Ovary (tissue), 3 donors: ENCODE measurements around the gene ADPRHL1.

ENCODE experiments used
- EP300 ChIP-seq: sonication (generic); formaldehyde crosslinking; IDR thresholded peaks from one replicate; pipeline ENCODE4 v1.6.1; 2017; ENCODE audit warnings: antibody characterized with exemption
- POLR2A ChIP-seq: fragments of 450-650 bp; IDR thresholded peaks from one replicate; pipeline ENCODE4 v1.6.1; 2017; ENCODE audit warnings: antibody characterized with exemption, mild to moderate bottlenecking, moderate library complexity
- TF ChIP-seq, protein P1 (sequence below), 3 donors: fragments of 450-650 bp in 2 of 3; fragments of 200-600 bp in 1 of 3; IDR thresholded peaks; one replicate each; pipeline versions ENCODE4 v1.5.1 to v1.8.0; 2016 to 2022; ENCODE audit warnings: antibody characterized with exemption in 3 of 3, mild to moderate bottlenecking in 1 of 3
- donor health status: DM: no; HTN: no; CAD: no.

DNA sequence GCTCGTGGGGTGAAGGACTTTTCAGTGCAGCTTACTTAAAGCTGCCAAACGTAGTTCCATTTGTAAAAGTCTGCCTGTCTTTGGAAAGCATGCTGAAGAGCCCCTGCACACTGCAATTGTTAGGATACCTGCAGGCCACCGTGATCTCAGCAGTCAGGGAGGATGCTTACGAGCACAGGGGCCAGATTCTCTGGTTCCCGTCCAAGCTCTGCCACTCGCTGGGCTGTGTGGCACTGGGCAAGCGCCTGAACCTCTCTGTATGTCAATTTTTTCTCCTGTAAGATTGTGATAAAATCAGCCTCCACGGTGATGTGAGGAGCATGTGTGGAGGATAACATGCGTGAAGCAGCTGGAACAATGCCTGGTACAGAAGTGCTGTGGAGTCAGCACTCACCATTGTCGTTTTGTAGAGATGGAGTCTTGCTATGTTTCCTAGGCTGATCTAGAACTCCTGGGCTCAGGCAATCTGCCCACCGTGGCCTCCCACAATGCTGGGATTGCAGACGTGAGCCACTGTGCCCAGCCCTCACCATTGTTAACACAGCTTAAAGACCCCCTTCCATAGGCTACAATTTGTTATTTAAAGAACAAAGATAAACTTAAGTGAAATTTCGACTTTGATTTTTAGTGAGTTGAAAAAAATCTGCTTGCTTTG is 3.5 kb downstream of the ADPRHL1 start:
- TF ChIP-seq POLR2A (no peak), EP300 (no peak)
- TF ChIP-seq, protein P1, sequence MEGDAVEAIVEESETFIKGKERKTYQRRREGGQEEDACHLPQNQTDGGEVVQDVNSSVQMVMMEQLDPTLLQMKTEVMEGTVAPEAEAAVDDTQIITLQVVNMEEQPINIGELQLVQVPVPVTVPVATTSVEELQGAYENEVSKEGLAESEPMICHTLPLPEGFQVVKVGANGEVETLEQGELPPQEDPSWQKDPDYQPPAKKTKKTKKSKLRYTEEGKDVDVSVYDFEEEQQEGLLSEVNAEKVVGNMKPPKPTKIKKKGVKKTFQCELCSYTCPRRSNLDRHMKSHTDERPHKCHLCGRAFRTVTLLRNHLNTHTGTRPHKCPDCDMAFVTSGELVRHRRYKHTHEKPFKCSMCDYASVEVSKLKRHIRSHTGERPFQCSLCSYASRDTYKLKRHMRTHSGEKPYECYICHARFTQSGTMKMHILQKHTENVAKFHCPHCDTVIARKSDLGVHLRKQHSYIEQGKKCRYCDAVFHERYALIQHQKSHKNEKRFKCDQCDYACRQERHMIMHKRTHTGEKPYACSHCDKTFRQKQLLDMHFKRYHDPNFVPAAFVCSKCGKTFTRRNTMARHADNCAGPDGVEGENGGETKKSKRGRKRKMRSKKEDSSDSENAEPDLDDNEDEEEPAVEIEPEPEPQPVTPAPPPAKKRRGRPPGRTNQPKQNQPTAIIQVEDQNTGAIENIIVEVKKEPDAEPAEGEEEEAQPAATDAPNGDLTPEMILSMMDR (IDR thresholded peaks at IDR 0.05) = no peak
